Transverse colon (tissue), 4 donors: ENCODE measurements around the gene ARHGAP10.
"Not testable (repeated sequence)": the region's sequence is repeated elsewhere in the genome, so short reads cannot be mapped to it uniquely, and the experiment has no call there.

Source experiments
- EP300 ChIP-seq: sonication (generic); formaldehyde crosslinking; IDR thresholded peaks from one replicate; pipeline ENCODE4 v1.6.1; 2017; ENCODE audit warnings: antibody characterized with exemption, low read depth
- POLR2A ChIP-seq: fragments of 450-650 bp; IDR thresholded peaks from one replicate; pipeline ENCODE4 v1.6.1; 2016; ENCODE audit warnings: antibody characterized with exemption, mild to moderate bottlenecking, moderate library complexity
- POLR2AphosphoS5 ChIP-seq, 3 donors: sonication (generic); formaldehyde crosslinking; IDR thresholded peaks; one replicate each; pipeline ENCODE4 v1.6.1; 2016; ENCODE audit warnings: antibody characterized with exemption in 3 of 3
- TF ChIP-seq, protein P1 (sequence below), 5 experiments: fragments of 200-600 bp in 3 of 5; fragments of 450-650 bp in 2 of 5; sonication (generic) in 3 of 5; IDR thresholded peaks; 1 replicate in 2 of 5; 2 replicates in 3 of 5; pipeline ENCODE4 v1.5.1; 2016 to 2017; ENCODE audit warnings: antibody characterized with exemption in 5 of 5, inconsistent platforms in 3 of 5, mild to moderate bottlenecking in 2 of 5, moderate library complexity in 1 of 5

DNA sequence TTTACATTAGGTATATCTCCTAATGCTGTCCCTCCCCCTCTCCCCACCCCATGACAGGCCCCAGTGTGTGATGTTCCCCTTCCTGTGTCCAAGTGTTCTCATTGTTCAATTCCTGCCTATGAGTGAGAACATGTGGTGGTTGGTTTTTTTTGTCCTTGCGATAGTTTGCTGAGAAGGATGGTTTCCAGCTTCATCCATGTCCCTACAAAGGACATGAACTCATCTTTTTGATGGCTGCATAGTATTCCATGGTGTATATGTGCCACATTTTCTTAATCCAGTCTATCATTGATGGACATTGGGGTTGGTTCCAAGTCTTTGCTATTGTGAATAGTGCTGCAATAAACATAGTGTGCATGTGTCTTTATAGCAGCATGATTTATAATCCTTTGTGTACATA, 268.1 kb downstream of the ARHGAP10 start:
- TF ChIP-seq, protein P1, sequence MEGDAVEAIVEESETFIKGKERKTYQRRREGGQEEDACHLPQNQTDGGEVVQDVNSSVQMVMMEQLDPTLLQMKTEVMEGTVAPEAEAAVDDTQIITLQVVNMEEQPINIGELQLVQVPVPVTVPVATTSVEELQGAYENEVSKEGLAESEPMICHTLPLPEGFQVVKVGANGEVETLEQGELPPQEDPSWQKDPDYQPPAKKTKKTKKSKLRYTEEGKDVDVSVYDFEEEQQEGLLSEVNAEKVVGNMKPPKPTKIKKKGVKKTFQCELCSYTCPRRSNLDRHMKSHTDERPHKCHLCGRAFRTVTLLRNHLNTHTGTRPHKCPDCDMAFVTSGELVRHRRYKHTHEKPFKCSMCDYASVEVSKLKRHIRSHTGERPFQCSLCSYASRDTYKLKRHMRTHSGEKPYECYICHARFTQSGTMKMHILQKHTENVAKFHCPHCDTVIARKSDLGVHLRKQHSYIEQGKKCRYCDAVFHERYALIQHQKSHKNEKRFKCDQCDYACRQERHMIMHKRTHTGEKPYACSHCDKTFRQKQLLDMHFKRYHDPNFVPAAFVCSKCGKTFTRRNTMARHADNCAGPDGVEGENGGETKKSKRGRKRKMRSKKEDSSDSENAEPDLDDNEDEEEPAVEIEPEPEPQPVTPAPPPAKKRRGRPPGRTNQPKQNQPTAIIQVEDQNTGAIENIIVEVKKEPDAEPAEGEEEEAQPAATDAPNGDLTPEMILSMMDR (IDR thresholded peaks at IDR 0.05) = not testable (repeated sequence)
- not testable (repeated sequence) for TF ChIP-seq POLR2AphosphoS5 (IDR thresholded peaks at IDR 0.05); POLR2A; EP300
